NCI-H526 treated with DMSO at 0.1 percent for 48 hours (cell line): ENCODE results near the gene TMEM141.
A peak's percentile ranks its signal among the peaks of the same experiment; 100 is the strongest.
"Not testable (repeated sequence)": the region's sequence is repeated elsewhere in the genome, so short reads cannot be mapped to it uniquely, and the experiment has no call there.

ENCODE experiments used
- DNase-seq: peaks from one replicate; lab custom pipeline; 2025; lab: John Stamatoyannopoulos, UW

The TMEM141 gene

GRCh38 chr9:136755302-136756133 is 35.6 kb upstream of the TMEM141 start:
- DNase-seq, result not testable (repeated sequence)

- DNase-seq, result no peak
Observed at GRCh38 chr9:136756134-136756438, 35.1 kb upstream of the TMEM141 start.

GRCh38 chr9:136756836-136757235 is 34.3 kb upstream of the TMEM141 start:
- no peak for DNase-seq

GRCh38 chr9:136757328-136757727 is 33.8 kb upstream of the TMEM141 start:
- DNase-seq, result no peak

GRCh38 chr9:136757751-136758140 is 33.4 kb upstream of the TMEM141 start:
- no peak for DNase-seq

- no peak for DNase-seq
Observed at GRCh38 chr9:136759001-136759400, 32.1 kb upstream of the TMEM141 start.

- no peak for DNase-seq
Observed at GRCh38 chr9:136759436-136760325, 31.5 kb upstream of the TMEM141 start.

- DNase-seq, result no peak
Observed at GRCh38 chr9:136760424-136760823, 30.7 kb upstream of the TMEM141 start.

- peak; percentile 33 for DNase-seq
Observed at GRCh38 chr9:136760834-136761544, 30.2 kb upstream of the TMEM141 start.

- DNase-seq, result no peak
Observed at GRCh38 chr9:136761545-136761981, 29.6 kb upstream of the TMEM141 start.

- DNase-seq, result no peak
Observed at GRCh38 chr9:136762221-136762691, 28.9 kb upstream of the TMEM141 start.

GRCh38 chr9:136762915-136763648 is 28.1 kb upstream of the TMEM141 start:
- peak; percentile 35 for DNase-seq

GRCh38 chr9:136763649-136764035 is 27.5 kb upstream of the TMEM141 start:
- DNase-seq, result no peak

GRCh38 chr9:136764301-136764891 is 26.7 kb upstream of the TMEM141 start, which contains the start of gene LCN15:
Gene LCN15, minus strand, starts transcription at chr9:136764518. Its CDS starts 30 bp downstream, at chr9:136764488.
- DNase-seq, result no peak

GRCh38 chr9:136765041-136765440 is 26.1 kb upstream of the TMEM141 start:
- no peak for DNase-seq

- DNase-seq, result not testable (repeated sequence)
Observed at GRCh38 chr9:136765745-136766409, 25.3 kb upstream of the TMEM141 start.

GRCh38 chr9:136766410-136767120 is 24.6 kb upstream of the TMEM141 start:
- DNase-seq, result peak; percentile 36

- DNase-seq, result no peak
Observed at GRCh38 chr9:136769710-136770191, 21.4 kb upstream of the TMEM141 start.

- no peak for DNase-seq
Observed at GRCh38 chr9:136771907-136772415, 19.2 kb upstream of the TMEM141 start.
